Measurements from ENCODE around the gene ITGB7.

Gene ITGB7

DNA sequence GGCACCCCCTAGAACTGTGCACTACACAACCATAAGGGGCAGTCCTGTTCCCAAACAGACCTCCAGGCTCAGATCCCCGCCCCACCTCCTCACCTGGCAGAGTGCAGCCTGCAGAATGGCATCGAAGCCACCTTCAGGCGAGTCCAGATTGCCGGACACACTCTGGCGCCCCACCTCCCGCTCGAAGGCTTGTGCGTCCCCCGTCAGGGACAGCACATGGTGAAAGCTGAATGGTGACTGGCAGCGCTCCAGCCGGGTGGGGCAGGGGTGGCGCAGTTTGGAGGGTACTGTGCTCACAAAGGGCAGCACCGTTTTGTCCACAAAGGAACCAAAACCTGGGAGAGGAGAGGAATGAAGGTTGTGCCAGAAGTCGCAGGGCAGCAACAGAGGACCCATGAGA is 10.6 kb downstream of the ITGB7 start:
- TF ChIP-seq, protein P1, sequence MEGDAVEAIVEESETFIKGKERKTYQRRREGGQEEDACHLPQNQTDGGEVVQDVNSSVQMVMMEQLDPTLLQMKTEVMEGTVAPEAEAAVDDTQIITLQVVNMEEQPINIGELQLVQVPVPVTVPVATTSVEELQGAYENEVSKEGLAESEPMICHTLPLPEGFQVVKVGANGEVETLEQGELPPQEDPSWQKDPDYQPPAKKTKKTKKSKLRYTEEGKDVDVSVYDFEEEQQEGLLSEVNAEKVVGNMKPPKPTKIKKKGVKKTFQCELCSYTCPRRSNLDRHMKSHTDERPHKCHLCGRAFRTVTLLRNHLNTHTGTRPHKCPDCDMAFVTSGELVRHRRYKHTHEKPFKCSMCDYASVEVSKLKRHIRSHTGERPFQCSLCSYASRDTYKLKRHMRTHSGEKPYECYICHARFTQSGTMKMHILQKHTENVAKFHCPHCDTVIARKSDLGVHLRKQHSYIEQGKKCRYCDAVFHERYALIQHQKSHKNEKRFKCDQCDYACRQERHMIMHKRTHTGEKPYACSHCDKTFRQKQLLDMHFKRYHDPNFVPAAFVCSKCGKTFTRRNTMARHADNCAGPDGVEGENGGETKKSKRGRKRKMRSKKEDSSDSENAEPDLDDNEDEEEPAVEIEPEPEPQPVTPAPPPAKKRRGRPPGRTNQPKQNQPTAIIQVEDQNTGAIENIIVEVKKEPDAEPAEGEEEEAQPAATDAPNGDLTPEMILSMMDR (conservative IDR thresholded peaks at IDR 0.05; ENCODE audit: low read length) = no peak
- H3K4me3 ChIP-seq (ENCODE audit: low read length) = no peak overlapping the region
- DNase-seq (ENCODE audit: low read depth) = no peak

DNA sequence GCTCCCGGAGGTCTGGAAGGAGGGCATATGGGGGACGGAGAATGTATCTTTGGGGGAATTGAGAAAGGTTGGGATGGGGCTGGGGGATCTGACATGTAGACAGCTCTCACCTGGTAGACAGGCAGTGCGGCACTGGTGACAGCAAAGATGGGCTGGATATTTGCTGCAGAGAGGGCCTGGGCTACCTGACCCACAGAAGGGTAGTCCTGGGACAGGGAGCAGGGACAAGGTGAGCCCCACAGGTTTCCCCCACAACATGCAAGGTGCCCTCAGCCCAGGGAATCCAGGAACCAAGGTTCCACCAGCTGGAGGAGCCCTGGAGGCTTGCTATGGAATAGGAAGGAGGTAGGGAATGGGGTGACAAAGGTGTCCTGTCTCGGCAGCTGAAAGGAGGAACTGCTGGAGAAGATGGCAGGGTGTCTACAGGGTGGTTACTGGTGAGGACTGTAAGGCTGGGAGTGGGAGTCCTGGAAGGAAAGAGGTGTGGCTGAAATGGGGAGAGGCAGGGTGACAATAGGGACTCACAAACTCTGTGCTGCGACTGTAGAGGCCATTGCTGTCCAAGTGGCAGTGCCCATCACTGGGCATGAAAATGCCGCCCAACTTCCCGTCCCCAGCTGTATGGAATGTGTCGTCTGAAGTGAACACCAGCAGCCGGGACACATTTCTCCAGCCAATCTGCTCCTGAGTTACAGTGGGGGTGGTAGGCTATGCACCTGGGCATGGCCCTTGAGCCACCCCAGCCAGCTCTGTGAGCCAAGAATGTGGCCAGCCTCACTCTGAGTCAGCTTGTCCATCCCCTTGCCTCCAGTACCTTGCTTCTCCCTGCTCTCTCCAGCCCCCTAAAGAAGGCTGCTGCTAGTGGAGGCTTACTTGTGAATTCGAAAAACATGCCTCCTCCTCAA is 11.3 kb downstream of the ITGB7 start:
- DNase-seq (ENCODE audit: low read depth) = no peak
- no peak overlapping the region for H3K4me3 ChIP-seq (ENCODE audit: low read length)
- TF ChIP-seq, protein P1 (conservative IDR thresholded peaks at IDR 0.05; ENCODE audit: low read length) = no peak

DNA sequence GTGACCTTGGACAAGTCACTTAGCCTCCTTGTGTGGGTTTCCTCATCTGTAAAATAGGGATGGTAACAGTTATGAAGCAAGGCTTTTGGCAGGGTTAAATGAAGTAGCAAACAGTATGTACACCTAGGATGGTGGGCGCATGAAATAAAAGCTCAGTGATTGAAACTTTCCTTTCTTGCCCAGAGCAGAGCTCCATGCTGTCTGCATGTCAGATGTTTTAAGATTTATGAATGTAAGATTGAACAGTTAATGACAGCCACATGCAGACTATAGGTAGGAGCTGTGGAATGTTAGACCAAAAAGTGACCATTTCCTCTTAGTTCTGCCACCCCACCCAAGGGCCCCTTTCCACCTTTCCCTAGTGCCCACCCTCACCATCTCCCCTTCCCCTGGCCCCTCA is 12.1 kb downstream of the ITGB7 start:
- DNase-seq (ENCODE audit: low read depth) = no peak
- no peak overlapping the region for H3K4me3 ChIP-seq (ENCODE audit: low read length)
- TF ChIP-seq, protein P1 (conservative IDR thresholded peaks at IDR 0.05; ENCODE audit: low read length) = no peak

DNA sequence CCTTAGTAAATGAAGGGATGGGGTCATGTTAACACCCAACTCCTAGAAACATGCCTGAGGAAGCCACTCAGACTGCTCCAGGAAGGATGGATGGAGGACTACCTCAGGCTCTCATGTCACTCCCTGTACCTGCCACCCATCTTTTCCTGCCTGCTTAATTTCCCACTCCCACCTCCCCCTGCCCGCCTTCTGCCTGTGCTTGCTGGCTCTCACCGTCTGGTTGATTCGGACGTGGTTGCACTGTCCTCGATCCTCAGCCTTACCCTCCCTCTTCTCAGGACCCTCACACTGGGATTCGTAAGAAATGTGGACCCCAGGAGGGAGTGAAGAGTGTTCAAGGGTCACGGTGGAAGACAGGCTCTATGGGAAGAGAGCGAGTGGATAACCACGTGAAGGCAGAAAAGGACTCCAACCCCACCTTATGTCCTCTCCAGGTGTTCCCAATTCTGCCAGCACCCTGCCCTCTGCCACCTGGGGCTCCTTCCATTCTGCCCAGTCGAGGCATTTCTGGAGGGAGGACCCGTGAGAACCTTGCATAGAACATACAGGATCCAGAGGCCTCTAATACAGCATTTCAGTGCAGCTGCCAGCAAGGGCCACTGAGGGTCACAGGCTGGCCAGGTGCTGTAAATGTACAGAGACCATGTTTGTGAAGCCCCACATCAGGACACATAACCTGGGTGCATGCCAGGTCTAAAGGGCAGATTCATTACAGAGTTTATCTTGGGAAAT is 12.9 kb downstream of the ITGB7 start:
- H3K4me3 ChIP-seq (ENCODE audit: low read length) = no peak overlapping the region
- TF ChIP-seq, protein P1 (conservative IDR thresholded peaks at IDR 0.05; ENCODE audit: low read length) = no peak
- DNase-seq (ENCODE audit: low read depth) = no peak

DNA sequence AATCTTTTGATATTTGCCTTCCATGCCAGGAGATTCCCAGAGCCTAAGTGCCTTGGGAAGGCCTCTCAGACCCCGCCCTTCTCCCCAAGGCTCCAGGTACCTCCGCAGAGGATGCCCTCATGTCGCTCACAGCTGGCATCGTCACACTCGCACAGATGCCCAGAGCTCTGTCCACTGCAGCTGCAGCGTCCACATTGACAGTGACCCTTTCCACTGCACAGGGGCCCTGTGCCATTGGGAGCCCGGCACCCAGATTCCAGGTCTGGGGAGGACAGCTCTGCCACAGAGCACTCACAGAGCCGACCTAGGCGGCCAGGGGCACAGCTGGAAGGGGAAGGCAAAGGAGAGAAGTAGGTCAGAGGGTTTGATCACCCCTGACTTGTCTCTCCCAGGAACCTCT is 14.0 kb downstream of the ITGB7 start:
- DNase-seq (ENCODE audit: low read depth) = no peak
- H3K4me3 ChIP-seq (ENCODE audit: low read length) = no peak overlapping the region
- TF ChIP-seq, protein P1 (conservative IDR thresholded peaks at IDR 0.05; ENCODE audit: low read length) = no peak

DNA sequence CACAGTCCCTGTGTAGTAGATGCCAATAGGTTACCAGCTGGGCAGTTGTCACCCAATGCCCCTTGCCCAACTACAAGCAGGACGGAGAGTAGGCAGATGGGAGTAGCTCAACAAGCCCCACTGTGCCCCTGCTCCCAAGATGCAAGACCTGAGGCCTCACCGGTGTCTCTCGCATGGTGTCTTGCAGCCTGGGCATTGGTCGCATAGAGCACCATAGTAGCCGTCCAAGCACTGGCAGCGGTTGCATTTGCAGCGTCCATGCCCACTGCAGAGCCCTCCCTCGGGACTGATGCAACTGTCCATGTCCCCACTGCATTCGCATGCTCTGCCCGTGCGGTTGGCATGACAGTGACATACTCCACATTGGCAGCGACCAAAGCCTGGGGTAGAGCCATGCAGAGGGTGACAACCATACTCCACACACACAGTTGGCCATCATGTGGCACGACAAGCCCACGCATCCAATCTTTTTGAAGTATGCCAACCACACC is 14.5 kb downstream of the ITGB7 start:
- TF ChIP-seq, protein P1 (conservative IDR thresholded peaks at IDR 0.05; ENCODE audit: low read length) = no peak
- H3K4me3 ChIP-seq (ENCODE audit: low read length) = no peak overlapping the region
- no peak for DNase-seq (ENCODE audit: low read depth)

Data from AG10803 (cell line).